Measurements from ENCODE around the gene RANBP17. TPM values are rescaled to one million over a fixed set of nuclear protein-coding genes. Genes with fewer than 3 reads are reported as not detected.

The RANBP17 gene
- total and polyA plus RNA-seq, 2 experiments from 2014 or later, result 10.9 to 20.0 TPM

DNA sequence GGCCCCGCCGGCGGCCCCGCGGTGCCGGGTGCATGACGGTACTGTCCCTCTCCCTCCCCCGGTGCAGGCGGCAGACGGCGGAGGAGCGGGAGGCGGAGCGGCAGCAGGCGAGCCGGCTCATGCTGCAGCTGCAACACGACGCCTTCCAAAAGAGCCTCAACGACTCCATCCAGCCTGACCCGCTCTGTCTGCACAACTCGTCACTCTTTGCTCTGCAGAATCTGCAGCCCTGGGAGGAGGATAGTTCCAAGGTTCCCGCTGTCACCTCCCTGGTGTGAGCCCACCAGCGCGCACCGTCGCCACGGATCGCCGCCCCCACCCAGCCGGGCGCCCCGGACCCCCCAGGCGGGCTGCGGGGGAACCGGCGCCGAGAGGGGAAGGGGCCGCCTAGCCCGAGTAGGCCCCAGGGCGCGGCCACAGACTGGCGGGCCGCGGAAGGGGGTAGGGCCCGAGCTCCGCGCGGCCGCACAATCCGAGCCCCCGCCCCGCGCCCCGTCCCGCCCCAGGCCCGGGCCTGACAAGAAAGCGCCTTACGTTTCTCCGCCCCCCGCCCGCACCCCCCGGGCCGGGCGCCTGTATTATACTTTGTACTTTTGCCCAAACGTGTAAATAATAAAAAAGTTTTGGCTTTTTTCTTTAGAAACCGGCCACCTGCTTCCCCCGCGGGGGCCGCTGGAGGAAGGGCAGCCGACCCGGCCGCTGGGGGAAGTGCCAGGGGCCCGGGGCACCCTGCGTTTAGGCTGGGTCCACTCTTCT, 449.7 kb downstream of the RANBP17 start:
- H3K27me3 ChIP-seq, result peaks cover 100% of the 10 kb centered on the region
- no peak overlapping the region for H3K27ac ChIP-seq
- DNase-seq (ENCODE audit: low read depth in 1 of 2, low spot score in 1 of 2), result peak; percentile 40 to 67
- TF ChIP-seq, protein P1, sequence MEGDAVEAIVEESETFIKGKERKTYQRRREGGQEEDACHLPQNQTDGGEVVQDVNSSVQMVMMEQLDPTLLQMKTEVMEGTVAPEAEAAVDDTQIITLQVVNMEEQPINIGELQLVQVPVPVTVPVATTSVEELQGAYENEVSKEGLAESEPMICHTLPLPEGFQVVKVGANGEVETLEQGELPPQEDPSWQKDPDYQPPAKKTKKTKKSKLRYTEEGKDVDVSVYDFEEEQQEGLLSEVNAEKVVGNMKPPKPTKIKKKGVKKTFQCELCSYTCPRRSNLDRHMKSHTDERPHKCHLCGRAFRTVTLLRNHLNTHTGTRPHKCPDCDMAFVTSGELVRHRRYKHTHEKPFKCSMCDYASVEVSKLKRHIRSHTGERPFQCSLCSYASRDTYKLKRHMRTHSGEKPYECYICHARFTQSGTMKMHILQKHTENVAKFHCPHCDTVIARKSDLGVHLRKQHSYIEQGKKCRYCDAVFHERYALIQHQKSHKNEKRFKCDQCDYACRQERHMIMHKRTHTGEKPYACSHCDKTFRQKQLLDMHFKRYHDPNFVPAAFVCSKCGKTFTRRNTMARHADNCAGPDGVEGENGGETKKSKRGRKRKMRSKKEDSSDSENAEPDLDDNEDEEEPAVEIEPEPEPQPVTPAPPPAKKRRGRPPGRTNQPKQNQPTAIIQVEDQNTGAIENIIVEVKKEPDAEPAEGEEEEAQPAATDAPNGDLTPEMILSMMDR (IDR thresholded peaks at IDR 0.05; ENCODE audit: low read depth, low read length), result no peak
- no peaks in the 10 kb centered on the region for H3K9me3 ChIP-seq (ENCODE audit: low read depth)
- H3K36me3 ChIP-seq, result no peaks in the 10 kb centered on the region
- H3K4me3 ChIP-seq, result peak overlapping the region; percentile 13
- peaks cover 5% of the 10 kb centered on the region for H3K4me1 ChIP-seq (ENCODE audit: low read depth)

DNA sequence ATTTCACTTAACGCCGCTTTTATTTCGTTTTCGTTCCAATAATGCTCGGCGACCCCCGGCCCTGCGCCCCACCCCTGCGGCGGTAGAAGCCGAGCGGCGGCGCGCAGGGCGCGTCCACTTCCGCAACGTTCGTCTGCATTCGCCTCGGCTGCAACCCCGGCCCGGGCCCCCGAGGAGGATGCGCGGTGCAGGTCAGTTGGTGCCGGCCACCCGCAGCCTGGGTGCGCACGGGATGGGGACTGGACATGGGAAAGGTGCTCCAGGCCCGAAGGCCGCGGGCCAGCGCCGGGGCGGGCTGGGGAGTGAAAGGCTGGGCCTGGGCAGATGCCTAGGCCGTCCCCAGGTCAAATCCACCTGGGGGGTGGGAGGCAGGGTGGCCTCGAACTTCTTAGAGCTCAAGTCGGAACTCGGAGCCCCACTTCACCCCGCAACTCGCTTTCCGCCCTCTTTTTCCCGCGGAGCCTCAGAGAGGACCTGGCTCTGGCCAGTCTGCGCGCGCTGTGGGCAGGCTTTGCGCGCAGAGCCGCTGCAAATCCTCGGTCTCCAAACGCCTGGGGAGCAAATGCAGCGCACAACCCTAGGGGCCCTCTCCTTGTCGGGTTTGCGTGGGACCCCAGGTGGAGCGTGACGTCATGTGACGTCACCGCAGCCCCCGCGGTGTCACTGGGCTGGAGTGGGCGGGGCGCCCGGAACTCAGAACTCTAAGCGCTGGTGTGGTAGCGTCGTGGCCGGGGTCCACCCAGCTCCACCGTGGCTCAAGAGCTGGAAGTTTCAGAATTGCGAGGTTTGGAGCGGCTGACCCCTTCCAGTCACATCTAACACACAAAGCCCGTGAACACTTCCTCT, 450.5 kb downstream of the RANBP17 start:
- H3K4me1 ChIP-seq (ENCODE audit: low read depth), result peaks cover 5% of the 10 kb centered on the region
- TF ChIP-seq, protein P1 (IDR thresholded peaks at IDR 0.05; ENCODE audit: low read depth, low read length), result no peak

DNA sequence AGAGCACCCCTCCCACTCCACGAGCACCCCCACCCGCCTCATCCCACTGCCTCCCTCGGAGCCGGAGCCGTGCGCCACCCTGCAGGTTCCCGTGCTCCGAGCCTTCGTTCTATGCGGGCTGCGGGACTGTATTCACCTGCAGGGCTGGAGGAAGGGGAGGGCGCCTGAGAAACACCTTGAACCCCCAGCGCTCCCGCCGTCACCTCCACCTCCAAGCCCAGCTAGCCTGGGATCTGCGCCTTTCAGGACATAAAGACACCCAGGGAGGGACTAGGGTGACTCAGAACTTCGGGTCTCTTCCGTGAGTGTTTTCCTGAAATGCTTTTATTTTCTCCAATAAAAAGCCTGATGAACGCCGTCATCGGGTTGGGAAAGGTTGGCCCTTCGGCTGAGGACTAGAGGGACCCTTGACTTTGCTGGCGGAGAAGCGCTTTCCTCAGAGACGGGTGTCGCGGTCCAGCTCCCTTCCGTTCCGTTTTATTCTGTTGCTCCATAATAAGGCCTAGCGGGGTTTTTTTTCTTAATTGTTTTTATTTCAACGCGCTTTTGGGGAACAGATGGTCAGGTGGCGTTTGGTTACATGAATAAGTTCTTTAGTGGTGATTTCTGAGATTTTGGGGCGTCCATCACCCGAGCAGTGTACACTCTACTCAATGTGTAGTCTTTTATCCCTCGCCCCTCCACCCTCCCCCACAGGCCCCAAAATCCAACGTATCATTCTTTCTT, 451.8 kb downstream of the RANBP17 start:
- no peak for DNase-seq (ENCODE audit: low read depth in 1 of 2, low spot score in 1 of 2)
- Histone ChIP-seq H3K27me3 (peaks cover 100% of the 10 kb centered on the region), H3K4me1 (ENCODE audit: low read depth) (peaks cover 5% of the 10 kb centered on the region), H3K36me3 (no peaks in the 10 kb centered on the region), H3K27ac (no peak overlapping the region), H3K4me3 (no peak overlapping the region), H3K9me3 (ENCODE audit: low read depth) (no peaks in the 10 kb centered on the region)
- TF ChIP-seq, protein P1 (IDR thresholded peaks at IDR 0.05; ENCODE audit: low read depth, low read length), result no peak

More for the DNA sequence above, 450.5 kb downstream of the RANBP17 start:
- Histone ChIP-seq H3K4me3 (peak overlapping the region; percentile 13), H3K36me3 (no peaks in the 10 kb centered on the region), H3K9me3 (ENCODE audit: low read depth) (no peaks in the 10 kb centered on the region), H3K27me3 (peaks cover 100% of the 10 kb centered on the region), H3K27ac (no peak overlapping the region)
- no peak for DNase-seq (ENCODE audit: low read depth in 1 of 2, low spot score in 1 of 2)

DNA sequence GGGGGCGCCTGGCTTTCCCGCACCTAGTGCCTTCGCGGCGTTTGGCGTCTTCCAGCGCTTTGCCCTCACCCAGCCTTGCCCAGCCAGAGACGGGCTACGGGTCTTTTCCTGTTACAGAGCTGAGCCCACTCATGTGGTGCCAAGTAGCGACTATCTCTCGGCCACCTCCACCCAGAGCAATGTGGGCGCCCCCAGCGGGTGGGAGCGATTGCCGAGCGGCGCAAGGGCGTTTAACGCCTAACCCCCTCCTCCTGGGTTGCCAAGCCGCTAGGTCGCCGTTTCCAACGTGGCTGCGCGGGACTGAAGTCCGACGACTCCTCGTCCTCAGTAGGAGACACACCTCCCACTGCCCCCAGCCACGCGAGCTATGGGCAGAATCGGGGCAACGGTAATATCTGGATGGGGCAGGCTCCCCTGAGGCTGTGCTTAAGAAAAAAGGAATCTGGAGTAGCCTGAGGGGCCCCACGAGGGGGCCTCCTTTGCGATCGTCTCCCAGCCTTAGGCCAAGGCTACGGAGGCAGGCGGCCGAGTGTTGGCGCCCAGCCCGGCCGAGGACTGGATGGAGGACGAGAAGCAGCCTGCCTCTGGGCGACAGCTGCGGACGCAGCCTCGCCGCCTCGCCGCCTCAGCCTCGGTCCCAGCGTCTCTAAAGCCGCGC, 453.0 kb downstream of the RANBP17 start:
- no peak overlapping the region for H3K27ac ChIP-seq
- peak in 1 of 2 donors; percentile 47 for DNase-seq (ENCODE audit: low read depth in 1 of 2, low spot score in 1 of 2)
- no peak overlapping the region for H3K4me3 ChIP-seq
- H3K9me3 ChIP-seq (ENCODE audit: low read depth), result no peaks in the 10 kb centered on the region
- H3K4me1 ChIP-seq (ENCODE audit: low read depth), result peaks cover 5% of the 10 kb centered on the region
- TF ChIP-seq, protein P1 (IDR thresholded peaks at IDR 0.05; ENCODE audit: low read depth, low read length), result no peak
- H3K36me3 ChIP-seq, result no peaks in the 10 kb centered on the region
- H3K27me3 ChIP-seq, result peaks cover 100% of the 10 kb centered on the region

DNA sequence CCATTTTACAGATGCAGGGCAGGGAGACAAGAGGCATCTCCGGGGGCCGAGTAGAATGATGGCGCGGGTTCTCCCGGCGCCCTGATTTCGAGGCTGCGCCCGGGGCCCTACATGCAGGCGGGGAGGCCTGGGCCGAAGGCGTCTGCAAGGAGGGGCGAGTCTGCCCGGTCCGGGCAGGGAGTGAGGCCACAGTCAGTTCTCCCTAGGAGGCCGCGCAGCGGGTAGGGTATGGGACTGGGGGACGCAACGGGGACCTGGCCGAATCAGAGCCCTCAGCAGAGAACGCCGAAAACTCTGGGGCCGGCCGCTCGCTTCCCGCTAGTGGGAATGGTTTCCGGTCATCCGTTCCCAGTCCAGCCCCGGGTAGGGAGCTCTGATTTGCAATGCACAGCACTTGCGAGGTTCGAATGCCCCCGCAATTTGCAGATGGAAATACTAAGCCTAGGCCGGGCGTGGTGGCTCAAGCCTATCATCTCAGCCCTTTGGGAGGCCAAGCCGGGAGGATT, 453.6 kb downstream of the RANBP17 start:
- H3K4me1 ChIP-seq (ENCODE audit: low read depth), result peaks cover 5% of the 10 kb centered on the region
- no peaks in the 10 kb centered on the region for H3K9me3 ChIP-seq (ENCODE audit: low read depth)
- DNase-seq (ENCODE audit: low read depth in 1 of 2, low spot score in 1 of 2), result no peak
- H3K4me3 ChIP-seq, result no peak overlapping the region
- no peaks in the 10 kb centered on the region for H3K36me3 ChIP-seq
- TF ChIP-seq, protein P1 (IDR thresholded peaks at IDR 0.05; ENCODE audit: low read depth, low read length), result no peak
- H3K27me3 ChIP-seq, result peaks cover 100% of the 10 kb centered on the region
- no peak overlapping the region for H3K27ac ChIP-seq
